Endodermal cell (in vitro differentiated cells): ENCODE results near the gene MAP3K1. TPM values are rescaled to one million over a fixed set of nuclear protein-coding genes. Genes with fewer than 3 reads are reported as not detected.

Experiments used
- DNase-seq: peaks from one replicate; pipeline ENCODE4 v3.0.0-alpha.2; 2017
- H3K27ac ChIP-seq: 2 replicates; pipeline ENCODE4 v1.5.1; 2013; ENCODE audit warnings: mild to moderate bottlenecking, low read depth, low read length, moderate library complexity
- H3K27me3 ChIP-seq: 2 replicates; pipeline ENCODE4 v1.6.1; 2013; ENCODE audit warnings: mild to moderate bottlenecking, low read length, moderate library complexity; ENCODE audit not compliant: insufficient read depth, control insufficient read depth, poor library complexity, severe bottlenecking
- H3K36me3 ChIP-seq: 2 replicates; pipeline ENCODE4 v1.7.0; 2013; ENCODE audit warnings: mild to moderate bottlenecking, low read length, moderate library complexity; ENCODE audit not compliant: control insufficient read depth, insufficient read depth
- H3K4me1 ChIP-seq: one replicate; pipeline ENCODE4 v1.7.0; 2013; ENCODE audit warnings: low read length; ENCODE audit not compliant: control insufficient read depth, insufficient read depth
- H3K4me3 ChIP-seq: 2 replicates; pipeline ENCODE4 v1.5.1; 2013; ENCODE audit warnings: mild to moderate bottlenecking, low read length, moderate library complexity
- H3K9ac ChIP-seq: 2 replicates; pipeline ENCODE4 v1.6.1; 2013; ENCODE audit warnings: mild to moderate bottlenecking, low read length, moderate library complexity; ENCODE audit not compliant: poor library complexity, severe bottlenecking; ENCODE audit errors: extremely low read depth
- H3K9me3 ChIP-seq: 2 replicates; pipeline ENCODE4 v1.6.1; 2013; ENCODE audit warnings: mild to moderate bottlenecking, low read length, moderate library complexity; ENCODE audit not compliant: control insufficient read depth
- H3K27ac Mint-ChIP-seq: 2 replicates; pipeline ENCODE4 v1.8.0; 2020; ENCODE audit warnings: mixed read lengths
- H3K27me3 Mint-ChIP-seq: 2 replicates; pipeline ENCODE4 v1.8.0; 2021; ENCODE audit warnings: mild to moderate bottlenecking, mixed read lengths; ENCODE audit not compliant: insufficient read depth
- H3K36me3 Mint-ChIP-seq: 2 replicates; pipeline ENCODE4 v1.8.0; 2020; ENCODE audit warnings: low read depth, mixed read lengths
- H3K4me1 Mint-ChIP-seq: 2 replicates; pipeline ENCODE4 v1.8.0; 2020; ENCODE audit warnings: mixed read lengths
- H3K4me3 Mint-ChIP-seq: 2 replicates; pipeline ENCODE4 v1.8.0; 2020; ENCODE audit warnings: mild to moderate bottlenecking, moderate library complexity, mixed read lengths
- H3K9me3 Mint-ChIP-seq: 2 replicates; pipeline ENCODE4 v1.8.0; 2020; ENCODE audit warnings: mild to moderate bottlenecking, mixed read lengths
- WGBS, 2 experiments: methylation state at CpG; one replicate each; pipeline versions ENCODE4 v1.1.5 to v1.1.7; 2013; ENCODE audit warnings: missing lambda C conversion rate in 2 of 2, mixed read lengths in 1 of 2; ENCODE audit not compliant: insufficient coverage in 1 of 2, insufficient read length in 1 of 2; 5-methylcytosine and 5-hydroxymethylcytosine counted together
- total RNA-seq, 2 donors: library from RNA; stranded (reverse); fragmentation: NEBNext Ultra II Directional in 1 of 2; extraction: Animal tissue kit (Norgen Biotek cat#: 25700) in 1 of 2; gene quantifications; 2 replicates in 1 of 2; 3 replicates in 1 of 2; pipeline ENCODE4 v1.2.1, GENCODE V29; 2021
- TF ChIP-seq, protein P1 (sequence below): fragments of 200-600 bp; sonication (generic); conservative IDR thresholded peaks from 2 replicates; pipeline ENCODE4 v1.5.0; 2021; ENCODE audit warnings: antibody characterized with exemption, mild to moderate bottlenecking

Gene MAP3K1
- total RNA-seq, 2 donors from 2014 or later: 18.0 to 23.7 TPM

DNA sequence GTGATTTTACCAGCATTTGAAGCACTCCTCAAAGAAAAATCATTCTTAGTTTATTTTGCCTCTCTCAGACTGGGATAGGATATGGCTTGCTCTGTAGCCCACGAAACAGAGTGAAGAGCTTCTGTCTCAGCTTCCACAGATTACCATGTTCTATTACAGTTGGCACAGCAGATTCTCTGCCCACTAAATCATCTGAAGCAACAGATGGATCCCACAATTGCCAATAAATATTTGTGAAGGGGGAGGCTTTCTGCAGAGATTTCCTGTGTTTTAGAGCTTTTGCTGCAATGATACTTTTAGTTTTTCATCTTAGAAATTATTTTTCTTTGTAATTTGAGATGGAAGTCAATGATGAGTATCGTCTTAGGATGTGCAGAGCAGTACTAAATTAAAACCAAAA, 12.3 kb upstream of the MAP3K1 start:
- Histone ChIP-seq H3K36me3 (no peaks in the 10 kb centered on the region), H3K4me3 (no peak overlapping the region), H3K27ac (no peak overlapping the region), H3K9ac (no peak overlapping the region), H3K4me1 (no peaks in the 10 kb centered on the region), H3K27me3 (no peaks in the 10 kb centered on the region), H3K9me3 (no peaks in the 10 kb centered on the region)
- no peak overlapping the region for H3K27ac Mint-ChIP-seq
- peaks cover 4% of the 10 kb centered on the region for H3K27me3 Mint-ChIP-seq
- DNase-seq: no peak
- H3K4me1 Mint-ChIP-seq: no peaks in the 10 kb centered on the region
- TF ChIP-seq, protein P1, sequence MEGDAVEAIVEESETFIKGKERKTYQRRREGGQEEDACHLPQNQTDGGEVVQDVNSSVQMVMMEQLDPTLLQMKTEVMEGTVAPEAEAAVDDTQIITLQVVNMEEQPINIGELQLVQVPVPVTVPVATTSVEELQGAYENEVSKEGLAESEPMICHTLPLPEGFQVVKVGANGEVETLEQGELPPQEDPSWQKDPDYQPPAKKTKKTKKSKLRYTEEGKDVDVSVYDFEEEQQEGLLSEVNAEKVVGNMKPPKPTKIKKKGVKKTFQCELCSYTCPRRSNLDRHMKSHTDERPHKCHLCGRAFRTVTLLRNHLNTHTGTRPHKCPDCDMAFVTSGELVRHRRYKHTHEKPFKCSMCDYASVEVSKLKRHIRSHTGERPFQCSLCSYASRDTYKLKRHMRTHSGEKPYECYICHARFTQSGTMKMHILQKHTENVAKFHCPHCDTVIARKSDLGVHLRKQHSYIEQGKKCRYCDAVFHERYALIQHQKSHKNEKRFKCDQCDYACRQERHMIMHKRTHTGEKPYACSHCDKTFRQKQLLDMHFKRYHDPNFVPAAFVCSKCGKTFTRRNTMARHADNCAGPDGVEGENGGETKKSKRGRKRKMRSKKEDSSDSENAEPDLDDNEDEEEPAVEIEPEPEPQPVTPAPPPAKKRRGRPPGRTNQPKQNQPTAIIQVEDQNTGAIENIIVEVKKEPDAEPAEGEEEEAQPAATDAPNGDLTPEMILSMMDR: no peak
- no peaks in the 10 kb centered on the region for H3K9me3 Mint-ChIP-seq
- 68 to 100% methylated on average over 1 to 2 of the region's 2 CpGs for WGBS, 2 experiments
- no peaks in the 10 kb centered on the region for H3K36me3 Mint-ChIP-seq
- no peak overlapping the region for H3K4me3 Mint-ChIP-seq

DNA sequence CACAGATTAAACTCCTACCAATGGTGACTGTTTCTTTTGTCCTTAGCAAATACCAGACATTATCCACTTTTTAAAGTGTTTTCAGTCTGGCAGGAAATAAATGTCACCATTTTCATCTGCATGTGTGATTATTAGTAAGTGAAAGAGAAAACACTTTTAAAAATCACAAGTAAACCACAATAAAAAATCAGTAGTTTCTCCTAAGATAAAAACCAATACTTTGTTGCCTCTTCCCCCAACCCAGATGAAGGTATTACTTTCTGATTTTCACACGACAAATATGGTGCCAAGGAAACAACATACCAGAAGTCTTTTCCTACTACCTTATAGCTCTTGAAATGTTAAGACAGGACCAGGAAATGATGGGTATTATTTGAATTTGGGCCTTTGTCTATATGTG, 11.5 kb upstream of the MAP3K1 start:
- no peak overlapping the region for H3K4me3 ChIP-seq
- H3K36me3 ChIP-seq: no peaks in the 10 kb centered on the region
- no peak for DNase-seq
- H3K4me1 Mint-ChIP-seq: no peaks in the 10 kb centered on the region
- H3K9me3 ChIP-seq: no peaks in the 10 kb centered on the region
- H3K9me3 Mint-ChIP-seq: no peaks in the 10 kb centered on the region
- H3K27me3 Mint-ChIP-seq: peaks cover 4% of the 10 kb centered on the region
- no peak overlapping the region for H3K9ac ChIP-seq
- H3K27ac Mint-ChIP-seq: no peak overlapping the region
- TF ChIP-seq, protein P1: no peak
- 83% methylated on average over 1 of the region's 1 CpG; no CpG with 5 or more reads in 1 of the 2 experiments for WGBS, 2 experiments
- H3K4me1 ChIP-seq: no peaks in the 10 kb centered on the region
- H3K27ac ChIP-seq: no peak overlapping the region
- H3K4me3 Mint-ChIP-seq: no peak overlapping the region
- H3K36me3 Mint-ChIP-seq: no peaks in the 10 kb centered on the region
- H3K27me3 ChIP-seq: no peaks in the 10 kb centered on the region

DNA sequence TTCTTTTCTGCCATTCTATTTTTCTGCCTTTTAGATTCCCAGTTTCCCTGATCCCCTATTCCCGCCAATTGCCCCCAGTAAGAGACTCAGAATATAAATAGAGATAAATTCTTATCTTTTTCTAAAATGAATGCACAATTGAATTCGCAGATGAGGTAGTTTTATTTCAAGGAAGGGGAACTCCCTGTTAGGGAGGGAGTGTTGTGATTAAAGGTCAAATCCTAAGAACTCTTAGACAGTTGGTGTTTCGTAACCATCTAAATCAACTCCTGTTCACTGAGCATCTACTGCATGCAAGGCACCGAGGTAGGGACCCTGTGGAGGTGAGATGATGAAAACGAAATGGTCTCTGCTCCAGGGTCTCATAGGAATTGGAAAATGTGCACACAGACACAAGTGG, 7.7 kb upstream of the MAP3K1 start:
- Histone ChIP-seq H3K9me3 (no peaks in the 10 kb centered on the region), H3K27me3 (peaks cover 2% of the 10 kb centered on the region), H3K27ac (no peak overlapping the region), H3K36me3 (no peaks in the 10 kb centered on the region), H3K9ac (no peak overlapping the region), H3K4me1 (no peaks in the 10 kb centered on the region), H3K4me3 (no peak overlapping the region)
- no peak overlapping the region for H3K4me3 Mint-ChIP-seq
- H3K27ac Mint-ChIP-seq: no peak overlapping the region
- H3K9me3 Mint-ChIP-seq: no peaks in the 10 kb centered on the region
- TF ChIP-seq, protein P1: no peak
- H3K36me3 Mint-ChIP-seq: no peaks in the 10 kb centered on the region
- WGBS, 2 experiments: 86 to 100% methylated on average over 2 to 5 of the region's 5 CpGs
- no peaks in the 10 kb centered on the region for H3K4me1 Mint-ChIP-seq
- H3K27me3 Mint-ChIP-seq: peaks cover 2% of the 10 kb centered on the region
- no peak for DNase-seq
